Activated naive CD4-positive, alpha-beta T cell treated with anti-CD3 and anti-CD28 coated beads, Interleukin-2, amount 50 U/mL, for 24 hours (primary cell): ENCODE results near the gene ALPP.
"Not testable (repeated sequence)": the region's sequence is repeated elsewhere in the genome, so short reads cannot be mapped to it uniquely, and the experiment has no call there.

Source experiments
- H3K27ac Mint-ChIP-seq: one replicate; pipeline ENCODE4 v1.8.0; 2021; ENCODE audit warnings: mild to moderate bottlenecking, mixed read lengths
- H3K27me3 Mint-ChIP-seq: one replicate; pipeline ENCODE4 v1.8.0; 2021; ENCODE audit warnings: mixed read lengths
- H3K36me3 Mint-ChIP-seq: one replicate; pipeline ENCODE4 v1.8.0; 2021; ENCODE audit warnings: mixed read lengths
- H3K4me1 Mint-ChIP-seq: one replicate; pipeline ENCODE4 v1.8.0; 2021; ENCODE audit warnings: mixed read lengths
- H3K4me3 Mint-ChIP-seq: one replicate; pipeline ENCODE4 v1.8.0; 2021; ENCODE audit warnings: mild to moderate bottlenecking, mixed read lengths
- H3K9me3 Mint-ChIP-seq: one replicate; pipeline ENCODE4 v1.8.0; 2021; ENCODE audit warnings: mixed read lengths

ALPP gene

GRCh38 chr2:232367016-232367415 is 11.5 kb upstream of the ALPP start:
- no peak overlapping the region for H3K4me3 Mint-ChIP-seq
- H3K27me3 Mint-ChIP-seq = no peaks in the 10 kb centered on the region
- peaks cover 30% of the 10 kb centered on the region for H3K4me1 Mint-ChIP-seq
- no peaks in the 10 kb centered on the region for H3K36me3 Mint-ChIP-seq
- H3K27ac Mint-ChIP-seq = no peak overlapping the region
- no peaks in the 10 kb centered on the region for H3K9me3 Mint-ChIP-seq

GRCh38 chr2:232367591-232368233 is 10.8 kb upstream of the ALPP start:
- H3K4me3 Mint-ChIP-seq = no peak overlapping the region
- no peaks in the 10 kb centered on the region for H3K36me3 Mint-ChIP-seq
- H3K27ac Mint-ChIP-seq = no peak overlapping the region
- H3K4me1 Mint-ChIP-seq = peaks cover 23% of the 10 kb centered on the region
- H3K9me3 Mint-ChIP-seq = no peaks in the 10 kb centered on the region
- no peaks in the 10 kb centered on the region for H3K27me3 Mint-ChIP-seq

GRCh38 chr2:232368311-232368731 is 10.2 kb upstream of the ALPP start:
- no peaks in the 10 kb centered on the region for H3K9me3 Mint-ChIP-seq
- peaks cover 19% of the 10 kb centered on the region for H3K4me1 Mint-ChIP-seq
- no peak overlapping the region for H3K4me3 Mint-ChIP-seq
- no peaks in the 10 kb centered on the region for H3K36me3 Mint-ChIP-seq
- H3K27ac Mint-ChIP-seq = no peak overlapping the region
- H3K27me3 Mint-ChIP-seq = no peaks in the 10 kb centered on the region

GRCh38 chr2:232369126-232369951 is 9.2 kb upstream of the ALPP start:
- H3K4me1 Mint-ChIP-seq = peaks cover 9% of the 10 kb centered on the region
- H3K4me3 Mint-ChIP-seq = no peak overlapping the region
- H3K36me3 Mint-ChIP-seq = no peaks in the 10 kb centered on the region
- H3K27ac Mint-ChIP-seq = no peak overlapping the region
- no peaks in the 10 kb centered on the region for H3K9me3 Mint-ChIP-seq
- no peaks in the 10 kb centered on the region for H3K27me3 Mint-ChIP-seq

GRCh38 chr2:232370007-232370406 is 8.5 kb upstream of the ALPP start:
- not testable (repeated sequence) for H3K36me3 Mint-ChIP-seq, H3K27me3 Mint-ChIP-seq, H3K4me1 Mint-ChIP-seq, H3K27ac Mint-ChIP-seq, H3K9me3 Mint-ChIP-seq, H3K4me3 Mint-ChIP-seq

GRCh38 chr2:232372231-232373208 is 6.0 kb upstream of the ALPP start:
- no peaks in the 10 kb centered on the region for H3K4me1 Mint-ChIP-seq
- H3K27ac Mint-ChIP-seq = no peak overlapping the region
- no peaks in the 10 kb centered on the region for H3K36me3 Mint-ChIP-seq
- no peaks in the 10 kb centered on the region for H3K9me3 Mint-ChIP-seq
- H3K4me3 Mint-ChIP-seq = no peak overlapping the region
- no peaks in the 10 kb centered on the region for H3K27me3 Mint-ChIP-seq

- Mint-ChIP-seq H3K27ac (no peak overlapping the region), H3K4me1 (no peaks in the 10 kb centered on the region), H3K36me3 (no peaks in the 10 kb centered on the region), H3K9me3 (no peaks in the 10 kb centered on the region), H3K4me3 (no peak overlapping the region), H3K27me3 (no peaks in the 10 kb centered on the region)
Observed at GRCh38 chr2:232374356-232374755, 4.2 kb upstream of the ALPP start.

- Mint-ChIP-seq H3K9me3 (no peaks in the 10 kb centered on the region), H3K27ac (no peak overlapping the region), H3K27me3 (no peaks in the 10 kb centered on the region), H3K4me1 (no peaks in the 10 kb centered on the region), H3K4me3 (no peak overlapping the region), H3K36me3 (no peaks in the 10 kb centered on the region)
Observed at GRCh38 chr2:232375164-232375563, 3.4 kb upstream of the ALPP start.

GRCh38 chr2:232376260-232376659 is 2.3 kb upstream of the ALPP start:
- H3K27me3 Mint-ChIP-seq = no peaks in the 10 kb centered on the region
- H3K4me3 Mint-ChIP-seq = no peak overlapping the region
- H3K4me1 Mint-ChIP-seq = no peaks in the 10 kb centered on the region
- no peaks in the 10 kb centered on the region for H3K9me3 Mint-ChIP-seq
- H3K27ac Mint-ChIP-seq = no peak overlapping the region
- no peaks in the 10 kb centered on the region for H3K36me3 Mint-ChIP-seq

GRCh38 chr2:232376713-232377112 is 1.8 kb upstream of the ALPP start:
- H3K27ac Mint-ChIP-seq = no peak overlapping the region
- H3K27me3 Mint-ChIP-seq = peaks cover under 1% of the 10 kb centered on the region
- H3K9me3 Mint-ChIP-seq = no peaks in the 10 kb centered on the region
- H3K4me3 Mint-ChIP-seq = no peak overlapping the region
- no peaks in the 10 kb centered on the region for H3K4me1 Mint-ChIP-seq
- H3K36me3 Mint-ChIP-seq = no peaks in the 10 kb centered on the region

GRCh38 chr2:232377319-232377718 is 1.2 kb upstream of the ALPP start:
- Mint-ChIP-seq H3K27ac (no peak overlapping the region), H3K4me1 (no peaks in the 10 kb centered on the region), H3K9me3 (no peaks in the 10 kb centered on the region), H3K27me3 (peaks cover 4% of the 10 kb centered on the region), H3K4me3 (no peak overlapping the region), H3K36me3 (no peaks in the 10 kb centered on the region)

- no peaks in the 10 kb centered on the region for H3K4me1 Mint-ChIP-seq
- no peak overlapping the region for H3K4me3 Mint-ChIP-seq
- no peaks in the 10 kb centered on the region for H3K36me3 Mint-ChIP-seq
- H3K27ac Mint-ChIP-seq = no peak overlapping the region
- no peaks in the 10 kb centered on the region for H3K9me3 Mint-ChIP-seq
- peaks cover 8% of the 10 kb centered on the region for H3K27me3 Mint-ChIP-seq
Observed at GRCh38 chr2:232377841-232378734, 463 bp upstream of the ALPP start.

GRCh38 chr2:232379610-232380590 is 1.3 kb downstream of the ALPP start:
- H3K27ac Mint-ChIP-seq, H3K36me3 Mint-ChIP-seq, H3K4me1 Mint-ChIP-seq, H3K9me3 Mint-ChIP-seq, H3K4me3 Mint-ChIP-seq: not testable (repeated sequence)
- H3K27me3 Mint-ChIP-seq = peaks cover 17% of the 10 kb centered on the region
